Measurements from ENCODE around the gene PLEKHG7. TPM values are rescaled to one million over a fixed set of nuclear protein-coding genes. Genes with fewer than 3 reads are reported as not detected.
A peak's percentile ranks its signal among the peaks of the same experiment; 100 is the strongest.
"Not testable (repeated sequence)": the region's sequence is repeated elsewhere in the genome, so short reads cannot be mapped to it uniquely, and the experiment has no call there.

Gene PLEKHG7
- total RNA-seq, 1 donor from 2014 or later, result not detected

GRCh38 chr12:92765871-92766270 lies 63.1 kb downstream of the PLEKHG7 start:
- DNase-seq (ENCODE audit: low spot score), result no peak
- H3K27ac Mint-ChIP-seq, result no peak overlapping the region
- intact Hi-C loops (cut with micrococcal nuclease), result no loop called here
- no peaks in the 10 kb centered on the region for H3K27me3 Mint-ChIP-seq (ENCODE audit: insufficient read depth)
- H3K9me3 Mint-ChIP-seq, result no peaks in the 10 kb centered on the region
- H3K36me3 Mint-ChIP-seq (ENCODE audit: low read depth), result no peaks in the 10 kb centered on the region
- H3K4me1 Mint-ChIP-seq (ENCODE audit: low read depth), result peaks cover 11% of the 10 kb centered on the region
- H3K4me3 Mint-ChIP-seq, result no peak overlapping the region

DNA sequence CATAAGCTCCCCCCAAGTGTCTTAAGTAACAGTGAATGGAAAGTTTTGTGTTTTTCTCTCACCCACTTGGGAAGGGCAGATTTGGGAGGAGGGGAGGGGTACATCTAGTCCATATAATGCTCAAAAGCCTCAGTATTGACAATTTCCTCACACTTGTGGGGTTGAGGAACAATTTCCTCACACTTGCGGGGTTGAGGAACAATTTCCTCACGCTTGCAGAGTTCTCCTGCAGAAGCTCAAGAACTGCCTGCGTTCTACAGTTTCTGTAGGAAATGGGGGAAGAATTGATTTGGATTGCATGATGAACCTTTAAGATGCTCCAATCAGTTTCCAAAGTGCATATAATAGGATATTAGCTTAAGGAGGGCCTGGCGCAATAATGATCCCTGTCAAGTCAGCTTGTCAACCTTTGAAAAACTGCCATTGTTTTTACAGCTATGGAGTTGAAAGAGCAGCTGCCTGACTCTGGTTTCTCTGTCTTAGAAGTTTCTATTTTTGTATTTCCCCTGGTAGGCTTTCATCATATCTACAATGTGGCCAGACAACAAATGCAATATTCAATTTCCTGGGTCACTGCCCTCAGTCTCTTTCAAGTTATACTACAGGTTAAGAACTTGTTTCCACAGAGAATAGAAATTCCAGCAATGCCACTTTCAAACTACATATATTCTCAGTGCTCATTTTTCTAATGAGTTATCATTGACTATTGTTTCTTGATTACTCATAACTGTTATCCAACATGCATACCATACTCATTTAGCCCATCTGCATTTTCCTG lies 66.5 kb downstream of the PLEKHG7 start:
- no peaks in the 10 kb centered on the region for H3K36me3 Mint-ChIP-seq (ENCODE audit: low read depth)
- H3K9me3 Mint-ChIP-seq, result no peaks in the 10 kb centered on the region
- no peak overlapping the region for H3K27ac Mint-ChIP-seq
- no peaks in the 10 kb centered on the region for H3K27me3 Mint-ChIP-seq (ENCODE audit: insufficient read depth)
- peaks cover 11% of the 10 kb centered on the region for H3K4me1 Mint-ChIP-seq (ENCODE audit: low read depth)
- intact Hi-C loops (cut with micrococcal nuclease), result no loop called here
- H3K4me3 Mint-ChIP-seq, result no peak overlapping the region
- DNase-seq (ENCODE audit: low spot score), result no peak

DNA sequence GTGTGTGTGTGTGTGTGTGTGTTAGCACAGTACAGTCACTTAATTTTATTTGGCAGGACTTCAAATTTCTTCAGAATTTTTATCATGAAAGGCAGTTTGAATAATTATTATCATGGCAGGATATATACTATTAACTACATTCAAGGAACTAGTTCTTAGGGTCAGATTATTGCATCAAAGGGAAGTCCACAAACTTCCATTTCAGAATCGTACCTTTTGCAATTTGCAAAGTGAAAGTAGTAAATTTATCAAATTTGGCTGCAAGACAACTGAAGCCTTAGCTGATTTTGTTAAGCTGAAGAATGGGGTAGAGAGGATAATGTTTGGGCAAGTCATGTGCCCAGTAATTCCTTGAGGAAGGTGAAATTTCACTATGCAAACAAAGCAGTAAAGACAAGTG lies 68.2 kb downstream of the PLEKHG7 start:
- no peaks in the 10 kb centered on the region for H3K9me3 Mint-ChIP-seq
- intact Hi-C loops (cut with micrococcal nuclease), result no loop called here
- peaks cover 11% of the 10 kb centered on the region for H3K4me1 Mint-ChIP-seq (ENCODE audit: low read depth)
- no peak overlapping the region for H3K27ac Mint-ChIP-seq
- H3K4me3 Mint-ChIP-seq, result no peak overlapping the region
- DNase-seq (ENCODE audit: low spot score), result no peak
- H3K36me3 Mint-ChIP-seq (ENCODE audit: low read depth), result no peaks in the 10 kb centered on the region
- no peaks in the 10 kb centered on the region for H3K27me3 Mint-ChIP-seq (ENCODE audit: insufficient read depth)

DNA sequence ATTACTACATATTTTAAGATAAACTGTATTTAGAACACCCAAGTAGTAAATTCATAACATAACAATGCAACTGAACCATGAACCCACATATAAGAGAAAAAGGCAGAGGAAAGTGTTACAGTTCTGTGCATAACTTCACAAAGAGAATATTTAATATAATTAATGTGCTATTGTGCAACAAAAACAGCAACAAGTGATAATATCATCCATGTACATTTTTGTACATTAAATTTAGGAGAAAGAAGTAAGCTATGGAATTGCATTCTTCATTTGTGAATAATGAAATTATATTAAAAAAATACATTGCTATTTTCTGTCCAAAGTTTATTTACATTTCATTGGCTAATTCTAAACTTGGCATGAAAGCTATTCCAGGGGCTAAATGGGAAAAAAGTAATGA lies 72.6 kb downstream of the PLEKHG7 start:
- H3K9me3 Mint-ChIP-seq, result no peaks in the 10 kb centered on the region
- no peak for DNase-seq (ENCODE audit: low spot score)
- intact Hi-C loops (cut with micrococcal nuclease), result no loop called here
- H3K27ac Mint-ChIP-seq, result no peak overlapping the region
- no peaks in the 10 kb centered on the region for H3K4me1 Mint-ChIP-seq (ENCODE audit: low read depth)
- H3K4me3 Mint-ChIP-seq, result no peak overlapping the region
- H3K36me3 Mint-ChIP-seq (ENCODE audit: low read depth), result peaks cover 13% of the 10 kb centered on the region
- no peaks in the 10 kb centered on the region for H3K27me3 Mint-ChIP-seq (ENCODE audit: insufficient read depth)

GRCh38 chr12:92778525-92778924 lies 75.7 kb downstream of the PLEKHG7 start:
- Mint-ChIP-seq H3K9me3 (no peaks in the 10 kb centered on the region), H3K4me1 (ENCODE audit: low read depth) (peaks cover 4% of the 10 kb centered on the region), H3K27ac (no peak overlapping the region), H3K4me3 (no peak overlapping the region), H3K36me3 (ENCODE audit: low read depth) (peaks cover 18% of the 10 kb centered on the region), H3K27me3 (ENCODE audit: insufficient read depth) (no peaks in the 10 kb centered on the region)
- DNase-seq (ENCODE audit: low spot score), result no peak
- intact Hi-C loops (cut with micrococcal nuclease), result no loop called here

DNA sequence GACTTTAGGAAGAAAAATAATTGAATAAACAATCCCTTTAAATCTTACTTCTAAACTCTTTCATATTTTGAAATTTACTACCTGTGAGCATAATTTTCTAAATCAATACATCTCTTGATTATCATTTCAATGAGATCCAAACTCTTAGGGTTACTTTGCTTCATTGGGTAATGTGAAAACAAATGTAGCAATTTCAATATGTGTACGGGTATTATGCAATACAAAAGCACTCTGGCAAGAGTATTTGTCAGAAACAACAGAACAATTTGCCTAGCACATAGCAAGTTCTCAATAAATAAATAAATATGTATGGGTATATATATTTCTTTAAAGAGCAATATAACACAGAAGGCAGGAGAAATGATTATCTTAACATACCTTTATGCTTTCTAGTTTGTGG lies 77.1 kb downstream of the PLEKHG7 start:
- Mint-ChIP-seq H3K36me3 (ENCODE audit: low read depth) (peaks cover 18% of the 10 kb centered on the region), H3K27ac (no peak overlapping the region), H3K27me3 (ENCODE audit: insufficient read depth) (no peaks in the 10 kb centered on the region), H3K4me1 (ENCODE audit: low read depth) (peaks cover 4% of the 10 kb centered on the region), H3K4me3 (no peak overlapping the region), H3K9me3 (no peaks in the 10 kb centered on the region)
- intact Hi-C loops (cut with micrococcal nuclease), result no loop called here
- DNase-seq (ENCODE audit: low spot score), result no peak

- H3K9me3 Mint-ChIP-seq, result no peaks in the 10 kb centered on the region
- H3K27ac Mint-ChIP-seq, result no peak overlapping the region
- peaks cover 4% of the 10 kb centered on the region for H3K4me1 Mint-ChIP-seq (ENCODE audit: low read depth)
Measured at GRCh38 chr12:92784356-92784755, 81.6 kb downstream of the PLEKHG7 start.

GRCh38 chr12:92784797-92785562 lies 82.2 kb downstream of the PLEKHG7 start:
- DNase-seq (ENCODE audit: low spot score), result peak; percentile 5
- no peak overlapping the region for H3K4me3 Mint-ChIP-seq
- no peaks in the 10 kb centered on the region for H3K27me3 Mint-ChIP-seq (ENCODE audit: insufficient read depth)
- peaks cover 6% of the 10 kb centered on the region for H3K36me3 Mint-ChIP-seq (ENCODE audit: low read depth)
- intact Hi-C loops (cut with micrococcal nuclease), result loop anchor here (1.0 to 5.0 kb wide), 6 partner anchors 142 to 1317 kb away; no protein-coding TSS in a partner anchor
- no peak overlapping the region for H3K27ac Mint-ChIP-seq
- H3K4me1 Mint-ChIP-seq (ENCODE audit: low read depth), result peaks cover 4% of the 10 kb centered on the region
- H3K9me3 Mint-ChIP-seq, result no peaks in the 10 kb centered on the region

More at GRCh38 chr12:92784356-92784755, 81.6 kb downstream of the PLEKHG7 start:
- DNase-seq (ENCODE audit: low spot score), result no peak
- no peaks in the 10 kb centered on the region for H3K27me3 Mint-ChIP-seq (ENCODE audit: insufficient read depth)
- H3K36me3 Mint-ChIP-seq (ENCODE audit: low read depth), result peaks cover 6% of the 10 kb centered on the region
- no peak overlapping the region for H3K4me3 Mint-ChIP-seq
- intact Hi-C loops (cut with micrococcal nuclease), result no loop called here

DNA sequence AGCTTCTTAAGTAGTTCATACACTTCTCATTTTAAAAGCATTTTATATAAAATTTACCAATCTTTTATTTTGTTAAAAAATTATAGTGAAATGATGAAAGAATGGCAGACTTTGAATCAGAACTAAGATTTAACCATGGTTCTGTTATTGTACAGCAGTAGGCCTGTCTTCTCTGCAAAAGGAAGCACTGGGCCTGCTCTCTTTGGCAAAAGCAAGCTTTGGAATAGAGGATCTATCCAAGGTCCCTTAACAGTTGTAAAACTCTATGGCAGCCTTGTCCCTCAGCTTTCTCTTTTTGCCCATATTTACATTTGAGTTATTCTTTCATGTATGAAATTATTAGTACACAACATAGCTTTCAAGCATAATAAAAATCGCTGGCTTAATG lies 82.8 kb downstream of the PLEKHG7 start:
- Mint-ChIP-seq H3K4me1 (ENCODE audit: low read depth) (peaks cover 4% of the 10 kb centered on the region), H3K4me3 (no peak overlapping the region), H3K27me3 (ENCODE audit: insufficient read depth) (no peaks in the 10 kb centered on the region), H3K36me3 (ENCODE audit: low read depth) (peaks cover 6% of the 10 kb centered on the region), H3K9me3 (peaks cover 5% of the 10 kb centered on the region), H3K27ac (no peak overlapping the region)
- DNase-seq (ENCODE audit: low spot score), result no peak
- intact Hi-C loops (cut with micrococcal nuclease), result loop anchor here (1.0 to 5.0 kb wide), 6 partner anchors 142 to 1317 kb away; no protein-coding TSS in a partner anchor

DNA sequence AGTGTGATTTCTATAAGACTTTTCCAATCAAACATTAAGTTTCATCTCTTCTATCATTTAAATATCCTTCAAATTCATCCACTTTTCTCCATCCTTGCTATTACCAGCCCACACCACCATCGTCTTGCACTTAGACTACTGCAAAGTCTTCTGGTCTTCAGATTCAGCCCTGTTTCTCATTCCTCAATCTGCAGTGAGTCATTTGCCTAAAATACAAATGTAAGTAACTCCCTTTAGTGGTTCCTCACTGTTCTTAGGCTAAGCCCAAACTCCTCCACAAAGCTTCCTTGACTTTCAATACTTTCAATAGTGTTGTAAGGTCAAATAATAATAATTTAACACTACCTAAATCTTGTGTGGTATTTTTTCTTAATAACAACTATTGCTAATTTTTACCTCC lies 83.3 kb downstream of the PLEKHG7 start:
- peaks cover 4% of the 10 kb centered on the region for H3K4me1 Mint-ChIP-seq (ENCODE audit: low read depth)
- peaks cover 6% of the 10 kb centered on the region for H3K36me3 Mint-ChIP-seq (ENCODE audit: low read depth)
- peaks cover 7% of the 10 kb centered on the region for H3K9me3 Mint-ChIP-seq
- intact Hi-C loops (cut with micrococcal nuclease), result loop anchor here (5.0 kb wide), 2 partner anchors 241 to 311 kb away; no protein-coding TSS in a partner anchor
- no peak overlapping the region for H3K4me3 Mint-ChIP-seq
- H3K27ac Mint-ChIP-seq, result no peak overlapping the region
- DNase-seq (ENCODE audit: low spot score), result no peak
- H3K27me3 Mint-ChIP-seq (ENCODE audit: insufficient read depth), result no peaks in the 10 kb centered on the region

- H3K4me3 Mint-ChIP-seq; intact Hi-C loops (cut with micrococcal nuclease); H3K27ac Mint-ChIP-seq; H3K27me3 Mint-ChIP-seq (ENCODE audit: insufficient read depth); H3K4me1 Mint-ChIP-seq (ENCODE audit: low read depth); DNase-seq (ENCODE audit: low spot score): not testable (repeated sequence)
- Mint-ChIP-seq H3K9me3 (peaks cover 21% of the 10 kb centered on the region), H3K36me3 (ENCODE audit: low read depth) (peaks cover 25% of the 10 kb centered on the region)
Measured at GRCh38 chr12:92794356-92794755, 91.6 kb downstream of the PLEKHG7 start.

GRCh38 chr12:92794814-92795213 lies 92.0 kb downstream of the PLEKHG7 start:
- Mint-ChIP-seq H3K27ac (no peak overlapping the region), H3K36me3 (ENCODE audit: low read depth) (peaks cover 25% of the 10 kb centered on the region)
- intact Hi-C loops (cut with micrococcal nuclease), result no loop called here

GRCh38 chr12:92796650-92797049 lies 93.9 kb downstream of the PLEKHG7 start:
- H3K4me3 Mint-ChIP-seq, result no peak overlapping the region
- no peak overlapping the region for H3K27ac Mint-ChIP-seq
- intact Hi-C loops (cut with micrococcal nuclease), result no loop called here
- H3K36me3 Mint-ChIP-seq (ENCODE audit: low read depth), result peaks cover 32% of the 10 kb centered on the region
- H3K4me1 Mint-ChIP-seq (ENCODE audit: low read depth), result no peaks in the 10 kb centered on the region
- no peaks in the 10 kb centered on the region for H3K27me3 Mint-ChIP-seq (ENCODE audit: insufficient read depth)
- DNase-seq (ENCODE audit: low spot score), result no peak
- peaks cover 11% of the 10 kb centered on the region for H3K9me3 Mint-ChIP-seq

More at GRCh38 chr12:92794814-92795213, 92.0 kb downstream of the PLEKHG7 start:
- DNase-seq (ENCODE audit: low spot score), result no peak
- no peaks in the 10 kb centered on the region for H3K4me1 Mint-ChIP-seq (ENCODE audit: low read depth)
- no peaks in the 10 kb centered on the region for H3K27me3 Mint-ChIP-seq (ENCODE audit: insufficient read depth)
- H3K9me3 Mint-ChIP-seq, result peaks cover 21% of the 10 kb centered on the region
- H3K4me3 Mint-ChIP-seq, result no peak overlapping the region
